Psoas muscle (tissue), 8 donors: ENCODE measurements around the gene ATG2B. TPM values are rescaled to one million over a fixed set of nuclear protein-coding genes. Genes with fewer than 3 reads are reported as not detected.

Experiments used
- ATAC-seq, 4 donors: fragments of 200-7000 bp; cut with Tn5 transposase; one replicate each; pipeline ENCODE4 v1.9.1; 2020; ENCODE audit warnings: moderate library complexity in 3 of 4, mild to moderate bottlenecking in 2 of 4
- DNase-seq, 2 donors: peaks; one replicate each; pipeline ENCODE4 v3.0.0-alpha.2; 2020
- H3K27ac ChIP-seq: fragments of 200-600 bp; one replicate; pipeline ENCODE4 v1.8.0; 2022
- H3K27me3 ChIP-seq, 3 donors: fragments of 200-600 bp in 1 of 3; one replicate each; pipeline versions ENCODE4 v1.6.1 to v1.8.0; 2013 to 2022; ENCODE audit warnings: low read length in 2 of 3, mild to moderate bottlenecking in 2 of 3, moderate library complexity in 1 of 3; ENCODE audit not compliant: insufficient read depth in 3 of 3
- H3K36me3 ChIP-seq, 2 donors: fragments of 200-600 bp in 1 of 2; one replicate each; pipeline versions ENCODE4 v1.6.1 to v1.8.0; 2013 to 2022; ENCODE audit warnings: low read depth in 1 of 2, mild to moderate bottlenecking in 1 of 2, moderate library complexity in 1 of 2; ENCODE audit not compliant: insufficient read depth in 1 of 2
- H3K4me1 ChIP-seq: fragments of 200-600 bp; one replicate; pipeline ENCODE4 v1.8.0; 2022
- H3K4me3 ChIP-seq: fragments of 200-600 bp; one replicate; pipeline ENCODE4 v1.8.0; 2022; ENCODE audit warnings: mild to moderate bottlenecking
- H3K9me3 ChIP-seq: fragments of 200-600 bp; one replicate; pipeline ENCODE4 v1.8.0; 2022
- CTCF ChIP-seq: fragments of 200-600 bp; IDR thresholded peaks from one replicate; pipeline ENCODE4 v1.8.0; 2022; ENCODE audit warnings: antibody characterized with exemption
- WGBS, 3 donors: extraction: QIAGEN DNeasy Blood & Tissue Kit; methylation state at CpG; one replicate each; pipeline versions ENCODE4 v1.1.6 to v1.1.7; 2013; 5-methylcytosine and 5-hydroxymethylcytosine counted together
- intact Hi-C, 2 donors: fragments of 100-400 bp; cut with DNase I; formaldehyde crosslinking; loops; one replicate each; pipeline versions ENCODE4 v1.11.0 to v1.14.2; 2022
- polyA plus RNA-seq, 3 donors: library from polyadenylated mRNA; stranded (reverse); fragments of 200-250 nt; gene quantifications; one replicate each; pipeline ENCODE4 v1.2.3, GENCODE V29; 2013
- total RNA-seq, 4 donors: library from RNA; stranded (reverse); fragmentation: NEBNext Ultra II Directional in 2 of 4; extraction: Animal tissue kit (Norgen Biotek cat#: 25700) in 2 of 4; gene quantifications; one replicate each; pipeline versions ENCODE4 v1.2.1 to v1.2.4, GENCODE V29; 2021 to 2023
- donor health status: healthy with polysubstance abuse.
- donor health status: DM: no; HTN: no; CAD: no; lungs with moderate emphysema.
- donor health status: Bipolar disorder and iron deficiency.
- donor health status: healthy.
- donor health status: DM: yes; HTN: yes; CAD: no.
- donor health status: DM: no; HTN: no; CAD: no.
- donor health status: DM: no; HTN: no; CAD: no.
- donor health status: DM: yes; HTN: yes; CAD: no.

The ATG2B gene
- total and polyA plus RNA-seq, 7 donors = 2.7 to 21.5 (median 12.6) TPM

DNA sequence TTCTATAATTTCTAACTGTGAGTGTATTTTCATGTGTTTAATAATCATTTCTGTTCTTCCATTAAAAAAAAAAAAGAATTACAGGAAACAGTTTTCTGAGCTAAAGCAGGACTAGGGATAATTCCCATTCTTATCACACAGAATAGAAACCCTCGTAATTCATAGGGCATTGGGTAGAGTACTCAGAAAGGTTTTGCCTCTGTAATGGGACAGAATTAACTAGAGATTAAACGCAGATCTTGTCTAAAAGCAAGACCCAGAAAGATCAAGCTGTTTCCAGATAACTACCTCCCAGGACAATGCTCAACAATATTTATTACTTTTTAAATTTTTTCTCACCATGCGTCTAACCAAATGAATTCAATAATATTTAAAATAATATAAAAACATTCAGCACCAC is 10.4 kb upstream of the ATG2B start:
- WGBS, 3 donors = 91 to 92% (median 92%) methylated on average over 3 of the region's 3 CpGs
- TF ChIP-seq CTCF = no peak

DNA sequence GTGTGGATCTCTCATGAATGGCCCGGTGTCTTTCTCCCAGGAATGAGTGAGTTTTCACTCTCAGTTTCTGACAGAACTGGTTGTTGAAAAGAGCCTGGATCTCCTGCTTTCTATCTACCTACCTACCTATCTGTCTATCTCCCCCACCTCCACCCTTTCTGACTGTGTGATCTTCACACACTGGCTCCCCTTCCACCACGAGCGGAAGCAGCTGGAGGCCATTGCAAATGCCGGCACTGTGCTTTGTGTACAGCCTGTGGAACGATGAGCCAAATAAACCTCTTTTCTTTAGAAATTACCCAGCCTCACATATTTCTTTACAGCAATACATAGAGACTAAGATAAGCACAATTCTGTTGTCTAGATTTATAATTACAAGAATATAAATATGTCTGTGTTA is 7.4 kb upstream of the ATG2B start:
- no peaks in the 10 kb centered on the region for H3K9me3 ChIP-seq
- 85 to 93% (median 86%) methylated on average over 5 of the region's 5 CpGs for WGBS, 3 donors
- no peak overlapping the region for H3K4me3 ChIP-seq
- TF ChIP-seq CTCF = no peak
- intact Hi-C loops = no loop called here
- no peak for ATAC-seq
- no peak for DNase-seq
- no peaks in the 10 kb centered on the region for H3K36me3 ChIP-seq
- H3K4me1 ChIP-seq = no peaks in the 10 kb centered on the region
- H3K27me3 ChIP-seq = no peaks in the 10 kb centered on the region
- H3K27ac ChIP-seq = no peak overlapping the region

More for the DNA sequence above, 10.4 kb upstream of the ATG2B start:
- DNase-seq (no peak), ATAC-seq (no peak)
- no peaks in the 10 kb centered on the region for H3K36me3 ChIP-seq
- H3K9me3 ChIP-seq = no peaks in the 10 kb centered on the region
- H3K27me3 ChIP-seq = no peaks in the 10 kb centered on the region
- no peaks in the 10 kb centered on the region for H3K4me1 ChIP-seq
- intact Hi-C loops = no loop called here
- H3K4me3 ChIP-seq = no peak overlapping the region
- no peak overlapping the region for H3K27ac ChIP-seq

DNA sequence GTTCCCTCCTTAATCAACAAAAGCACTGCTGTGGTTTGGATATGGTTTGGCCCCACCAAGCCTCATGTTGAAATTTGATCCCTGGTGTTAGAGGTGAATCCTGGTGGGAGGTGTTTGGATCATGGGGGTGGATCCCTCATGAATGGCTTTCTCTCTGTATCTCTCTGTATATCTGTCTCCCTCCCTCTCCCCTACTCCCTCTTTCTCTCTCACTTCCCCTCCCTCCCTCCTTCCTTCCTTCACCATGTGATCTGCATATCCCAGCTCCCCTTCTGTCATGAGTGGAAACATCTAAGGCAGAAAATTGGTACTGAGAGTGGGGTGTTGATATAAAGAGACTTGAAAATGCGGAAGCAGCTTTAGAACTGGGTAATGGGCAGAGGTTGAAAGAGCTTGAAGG is 5.4 kb upstream of the ATG2B start:
- intact Hi-C loops = no loop called here
- Histone ChIP-seq H3K27ac (no peak overlapping the region), H3K27me3 (no peaks in the 10 kb centered on the region), H3K4me1 (no peaks in the 10 kb centered on the region), H3K9me3 (no peaks in the 10 kb centered on the region), H3K36me3 (no peaks in the 10 kb centered on the region), H3K4me3 (no peak overlapping the region)
- 97 to 100% (median 99%) methylated on average over 1 of the region's 1 CpG for WGBS, 3 donors
- TF ChIP-seq CTCF = no peak
- DNase-seq (no peak), ATAC-seq (no peak)

DNA sequence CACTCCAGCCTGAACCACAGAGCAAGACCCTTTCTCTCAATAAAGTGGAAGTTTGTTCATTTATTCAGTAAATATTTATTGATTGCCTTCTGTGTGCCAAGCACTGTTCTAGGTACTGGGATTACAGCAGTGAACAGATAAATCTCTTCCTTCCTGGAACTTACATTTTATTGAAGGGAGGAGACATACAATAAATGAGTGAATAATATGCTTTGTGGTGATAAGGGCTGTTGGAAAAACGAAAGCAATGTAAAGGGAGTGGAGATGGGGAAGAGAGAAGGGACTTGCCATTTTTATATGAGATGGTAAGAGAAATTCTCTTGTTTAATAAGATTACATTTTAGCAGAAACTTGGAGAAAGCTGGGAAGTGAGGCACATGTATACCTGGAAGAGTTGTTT is 1.8 kb upstream of the ATG2B start:
- TF ChIP-seq CTCF = no peak
- H3K4me3 ChIP-seq = no peak overlapping the region
- H3K27me3 ChIP-seq = no peaks in the 10 kb centered on the region
- ATAC-seq = no peak
- no peaks in the 10 kb centered on the region for H3K9me3 ChIP-seq
- H3K36me3 ChIP-seq = no peaks in the 10 kb centered on the region
- intact Hi-C loops = loop anchor here (2.0 to 5.0 kb wide), 2 partner anchors 26 to 137 kb away; partner anchors contain the start of gene PAPOLA (in 1 of the 2)
- no peak for DNase-seq
- 78 to 88% (median 83%) methylated on average over 1 of the region's 1 CpG for WGBS, 3 donors
- H3K27ac ChIP-seq = no peak overlapping the region
- H3K4me1 ChIP-seq = peaks cover 21% of the 10 kb centered on the region

GRCh38 chr14:96363751-96364336 is 703 bp upstream of the ATG2B start:
- H3K4me1 ChIP-seq = peaks cover 22% of the 10 kb centered on the region
- whole genome bisulfite sequencing, 3 donors = 1% methylated on average over 38 of the region's 38 CpGs
- peak in 1 of 2 donors; percentile 15 for DNase-seq
- H3K36me3 ChIP-seq = no peaks in the 10 kb centered on the region
- TF ChIP-seq CTCF = no peak
- peak overlapping the region; percentile 91 for H3K27ac ChIP-seq
- no peak for ATAC-seq
- H3K27me3 ChIP-seq = no peaks in the 10 kb centered on the region
- H3K4me3 ChIP-seq = peak overlapping the region; percentile 96
- intact Hi-C loops = loop anchor here (2.0 to 5.0 kb wide), 3 partner anchors 27 to 138 kb away; partner anchors contain the start of genes AK7 (in 1 of the 2) and PAPOLA (in 1 of the 2)
- H3K9me3 ChIP-seq = no peaks in the 10 kb centered on the region
